Mesendoderm (in vitro differentiated cells): Measurements from ENCODE around the gene GPR42.

ENCODE experiments used
- DNase-seq: peaks from one replicate; pipeline ENCODE4 v3.0.0; 2013
- H2AK5ac ChIP-seq: 2 replicates; pipeline ENCODE4 v1.6.1; 2013; ENCODE audit warnings: low read length, inconsistent platforms
- H2BK120ac ChIP-seq: 2 replicates; pipeline ENCODE4 v1.6.1; 2013; ENCODE audit warnings: low read depth, mild to moderate bottlenecking, low read length, moderate library complexity, mixed read lengths
- H2BK15ac ChIP-seq: replicated peaks from 2 replicates; pipeline ENCODE4 v1.6.1; 2013; ENCODE audit warnings: low read depth, mild to moderate bottlenecking, moderate library complexity
- H2BK5ac ChIP-seq: 2 replicates; pipeline ENCODE4 v1.6.1; 2013; ENCODE audit warnings: low read length, inconsistent platforms
- H3K18ac ChIP-seq: 2 replicates; pipeline ENCODE4 v1.6.1; 2013; ENCODE audit warnings: mild to moderate bottlenecking, low read length, mixed read lengths
- H3K23ac ChIP-seq: one replicate; pipeline ENCODE4 v1.6.1; 2013; ENCODE audit warnings: low read length
- H3K27ac ChIP-seq: 2 replicates; pipeline ENCODE4 v1.5.1; 2013; ENCODE audit warnings: low read depth, mild to moderate bottlenecking, inconsistent platforms, low read length, moderate library complexity
- H3K27me3 ChIP-seq: 2 replicates; pipeline ENCODE4 v1.6.1; 2013; ENCODE audit warnings: low read length, control low read depth, mild to moderate bottlenecking, inconsistent platforms; ENCODE audit not compliant: insufficient read depth, poor library complexity
- H3K36me3 ChIP-seq: 2 replicates; pipeline ENCODE4 v1.6.1; 2013; ENCODE audit warnings: low read length, inconsistent platforms; ENCODE audit not compliant: control insufficient read depth, insufficient read depth
- H3K4ac ChIP-seq: one replicate; pipeline ENCODE4 v1.6.1; 2013; ENCODE audit warnings: low read depth, mild to moderate bottlenecking, low read length, moderate library complexity
- H3K4me1 ChIP-seq: 2 replicates; pipeline ENCODE4 v1.6.1; 2013; ENCODE audit warnings: low read depth, low read length, inconsistent platforms; ENCODE audit not compliant: control insufficient read depth
- H3K4me2 ChIP-seq: 2 replicates; pipeline ENCODE4 v1.6.1; 2013; ENCODE audit warnings: low read length
- H3K4me3 ChIP-seq: 2 replicates; pipeline ENCODE4 v1.5.1; 2013; ENCODE audit warnings: mild to moderate bottlenecking, low read length
- H3K56ac ChIP-seq: one replicate; pipeline ENCODE4 v1.6.1; 2013; ENCODE audit warnings: low read length
- H3K79me1 ChIP-seq: 2 replicates; pipeline ENCODE4 v1.6.1; 2013; ENCODE audit warnings: low read length, inconsistent platforms
- H3K79me2 ChIP-seq: 2 replicates; pipeline ENCODE4 v1.6.1; 2013; ENCODE audit warnings: mild to moderate bottlenecking, low read length; ENCODE audit not compliant: control insufficient read depth, insufficient read depth
- H3K9ac ChIP-seq: 2 replicates; pipeline ENCODE4 v1.6.1; 2013; ENCODE audit warnings: low read length, inconsistent platforms
- H4K5ac ChIP-seq: one replicate; pipeline ENCODE4 v1.6.1; 2013; ENCODE audit warnings: low read length
- H4K8ac ChIP-seq: one replicate; pipeline ENCODE4 v1.6.1; 2013; ENCODE audit warnings: low read depth, mild to moderate bottlenecking, control low read depth, low read length, moderate library complexity
- WGBS: extraction: QIAGEN DNeasy Blood & Tissue Kit; methylation state at CpG from one replicate; pipeline ENCODE4 v1.1.7; 2013; ENCODE audit warnings: low lambda C conversion rate, missing lambda C conversion rate; ENCODE audit not compliant: insufficient coverage; ENCODE audit errors: extremely low coverage; 5-methylcytosine and 5-hydroxymethylcytosine counted together

GPR42 gene

DNA sequence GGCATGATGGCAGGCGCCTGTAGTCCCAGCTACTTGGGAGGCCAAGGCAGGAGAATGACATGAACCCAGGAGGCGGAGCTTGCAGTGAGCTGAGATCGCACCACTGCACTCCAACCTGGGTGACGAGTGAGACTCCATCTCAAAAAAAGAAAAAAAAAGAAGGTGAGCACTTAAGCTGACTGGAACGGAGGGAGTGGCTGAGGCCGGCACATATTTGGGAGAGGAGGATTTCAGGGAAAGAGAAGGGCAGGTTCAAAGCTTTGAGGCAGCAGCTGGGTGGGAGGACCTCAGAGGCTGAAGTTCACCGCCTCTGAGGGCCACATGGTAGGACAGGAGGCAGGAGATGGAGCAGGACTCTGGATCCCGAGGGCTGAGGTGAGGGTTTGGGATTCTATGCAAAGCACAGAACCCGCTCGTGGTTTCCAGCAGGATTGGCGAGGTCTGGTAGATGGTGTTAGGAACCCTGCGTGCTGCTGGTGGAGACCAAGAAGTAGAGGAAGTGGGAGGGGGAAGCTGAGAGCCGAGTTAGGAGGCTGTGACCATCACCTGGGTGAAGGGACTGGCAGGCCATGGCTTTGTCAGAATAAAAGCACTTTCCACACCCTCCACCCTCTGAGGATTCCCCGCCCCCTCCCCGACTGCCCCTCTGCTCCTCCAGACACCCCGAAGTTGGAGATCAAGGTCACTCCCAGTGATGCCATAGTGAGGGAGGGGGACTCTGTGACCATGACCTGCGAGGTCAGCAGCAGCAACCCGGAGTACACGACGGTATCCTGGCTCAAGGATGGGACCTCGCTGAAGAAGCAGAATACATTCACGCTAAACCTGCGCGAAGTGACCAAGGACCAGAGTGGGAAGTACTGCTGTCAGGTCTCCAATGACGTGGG is 33.5 kb upstream of the GPR42 start:
- H2BK15ac ChIP-seq, result no peak overlapping the region
- H3K4ac ChIP-seq, result no peak overlapping the region
- H3K4me3 ChIP-seq, result no peak overlapping the region
- H3K9ac ChIP-seq, result no peak overlapping the region
- no peaks in the 10 kb centered on the region for H3K79me1 ChIP-seq
- no peak overlapping the region for H3K18ac ChIP-seq
- H3K56ac ChIP-seq, result no peak overlapping the region
- DNase-seq, result no peak
- no peaks in the 10 kb centered on the region for H3K27me3 ChIP-seq
- H3K4me2 ChIP-seq, result no peak overlapping the region
- H3K23ac ChIP-seq, result no peak overlapping the region
- no peaks in the 10 kb centered on the region for H3K79me2 ChIP-seq
- WGBS, result no CpG with 5 or more reads among the region's 25 CpGs
- no peak overlapping the region for H3K27ac ChIP-seq
- H2AK5ac ChIP-seq, result no peak overlapping the region
- H3K4me1 ChIP-seq, result no peaks in the 10 kb centered on the region
- no peak overlapping the region for H2BK120ac ChIP-seq
- H2BK5ac ChIP-seq, result no peak overlapping the region
- H4K8ac ChIP-seq, result no peak overlapping the region
- no peak overlapping the region for H4K5ac ChIP-seq
- no peaks in the 10 kb centered on the region for H3K36me3 ChIP-seq

DNA sequence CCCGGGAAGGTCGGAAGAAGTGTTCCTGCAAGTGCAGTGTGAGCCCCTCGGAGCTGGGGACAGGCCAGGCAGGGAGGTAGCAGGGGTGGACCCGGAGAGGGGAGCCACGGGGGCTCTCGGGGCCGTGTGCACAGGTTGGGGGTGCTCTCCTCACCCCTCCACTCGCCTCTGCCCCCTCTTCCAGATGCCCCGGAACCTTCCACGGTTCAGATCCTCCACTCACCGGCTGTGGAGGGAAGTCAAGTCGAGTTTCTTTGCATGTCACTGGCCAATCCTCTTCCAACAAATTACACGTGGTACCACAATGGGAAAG is 32.9 kb upstream of the GPR42 start:
- Histone ChIP-seq H3K4me1 (no peaks in the 10 kb centered on the region), H3K4me3 (no peak overlapping the region)
- WGBS, result no CpG with 5 or more reads among the region's 13 CpGs

DNA sequence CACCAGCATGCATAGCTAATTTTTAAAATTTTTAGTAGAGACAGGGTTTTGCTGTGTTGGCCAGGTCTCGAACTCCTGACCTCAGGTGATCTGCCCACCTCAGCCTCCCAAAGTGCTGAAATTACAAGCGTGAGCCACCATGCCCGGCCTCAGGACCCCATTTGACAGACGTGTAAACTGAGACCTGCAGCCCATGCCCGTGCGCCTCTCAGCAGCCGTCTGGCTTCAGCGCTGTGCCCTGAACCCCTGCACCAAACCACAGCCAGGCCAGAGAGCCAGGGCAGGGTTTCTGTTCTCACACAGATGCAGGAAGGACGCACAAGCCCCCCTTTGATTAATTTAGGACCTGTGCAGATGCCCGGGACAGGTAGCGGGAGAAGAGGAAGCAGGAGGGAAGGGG is 30.4 kb upstream of the GPR42 start:
- Histone ChIP-seq H2AK5ac (no peak overlapping the region), H3K36me3 (no peaks in the 10 kb centered on the region), H4K5ac (no peak overlapping the region), H3K27me3 (no peaks in the 10 kb centered on the region), H3K9ac (no peak overlapping the region), H3K4me2 (no peak overlapping the region), H2BK15ac (no peak overlapping the region), H3K79me2 (no peaks in the 10 kb centered on the region), H3K27ac (no peak overlapping the region), H3K79me1 (no peaks in the 10 kb centered on the region), H2BK5ac (no peak overlapping the region), H3K23ac (no peak overlapping the region), H4K8ac (no peak overlapping the region), H2BK120ac (no peak overlapping the region), H3K4me3 (no peak overlapping the region), H3K18ac (no peak overlapping the region), H3K4ac (no peak overlapping the region), H3K56ac (no peak overlapping the region), H3K4me1 (no peaks in the 10 kb centered on the region)
- WGBS, result no CpG with 5 or more reads among the region's 11 CpGs
- no peak for DNase-seq

More for the DNA sequence above, 32.9 kb upstream of the GPR42 start:
- Histone ChIP-seq H4K5ac (no peak overlapping the region), H2BK120ac (no peak overlapping the region), H2BK15ac (no peak overlapping the region), H4K8ac (no peak overlapping the region), H3K18ac (no peak overlapping the region), H2BK5ac (no peak overlapping the region), H3K4ac (no peak overlapping the region), H3K79me1 (no peaks in the 10 kb centered on the region), H3K9ac (no peak overlapping the region), H3K27ac (no peak overlapping the region), H3K27me3 (no peaks in the 10 kb centered on the region), H2AK5ac (no peak overlapping the region), H3K4me2 (no peak overlapping the region), H3K56ac (no peak overlapping the region), H3K79me2 (no peaks in the 10 kb centered on the region), H3K36me3 (no peaks in the 10 kb centered on the region), H3K23ac (no peak overlapping the region)
- DNase-seq, result no peak

DNA sequence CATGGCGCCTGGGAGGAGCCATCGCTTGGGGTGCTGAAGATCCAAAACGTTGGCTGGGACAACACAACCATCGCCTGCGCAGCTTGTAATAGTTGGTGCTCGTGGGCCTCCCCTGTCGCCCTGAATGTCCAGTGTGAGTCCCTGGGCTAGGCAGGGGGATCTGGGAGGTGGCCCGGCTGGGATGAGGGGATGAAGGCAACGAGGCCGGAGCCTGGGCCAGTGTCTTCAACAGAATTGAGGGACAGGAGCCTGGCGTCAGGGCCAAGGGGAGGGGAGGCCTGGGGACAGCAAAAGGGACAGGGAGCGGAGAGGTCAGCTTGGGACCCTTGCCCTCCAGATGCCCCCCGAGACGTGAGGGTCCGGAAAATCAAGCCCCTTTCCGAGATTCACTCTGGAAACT is 29.9 kb upstream of the GPR42 start:
- H3K4me2 ChIP-seq, result no peak overlapping the region
- no peak overlapping the region for H3K56ac ChIP-seq
- no peak overlapping the region for H3K4ac ChIP-seq
- no peak overlapping the region for H2BK5ac ChIP-seq
- H3K4me1 ChIP-seq, result no peaks in the 10 kb centered on the region
- H3K23ac ChIP-seq, result no peak overlapping the region
- no peak for DNase-seq
- H3K9ac ChIP-seq, result no peak overlapping the region
- H3K4me3 ChIP-seq, result no peak overlapping the region
- H2BK15ac ChIP-seq, result no peak overlapping the region
- H3K36me3 ChIP-seq, result no peaks in the 10 kb centered on the region
- H4K8ac ChIP-seq, result no peak overlapping the region
- no peak overlapping the region for H2AK5ac ChIP-seq
- no peak overlapping the region for H3K27ac ChIP-seq
- H2BK120ac ChIP-seq, result no peak overlapping the region
- H4K5ac ChIP-seq, result no peak overlapping the region
- WGBS, result no CpG with 5 or more reads among the region's 16 CpGs
- H3K79me2 ChIP-seq, result no peaks in the 10 kb centered on the region
- no peaks in the 10 kb centered on the region for H3K27me3 ChIP-seq
- H3K18ac ChIP-seq, result no peak overlapping the region
- no peaks in the 10 kb centered on the region for H3K79me1 ChIP-seq

DNA sequence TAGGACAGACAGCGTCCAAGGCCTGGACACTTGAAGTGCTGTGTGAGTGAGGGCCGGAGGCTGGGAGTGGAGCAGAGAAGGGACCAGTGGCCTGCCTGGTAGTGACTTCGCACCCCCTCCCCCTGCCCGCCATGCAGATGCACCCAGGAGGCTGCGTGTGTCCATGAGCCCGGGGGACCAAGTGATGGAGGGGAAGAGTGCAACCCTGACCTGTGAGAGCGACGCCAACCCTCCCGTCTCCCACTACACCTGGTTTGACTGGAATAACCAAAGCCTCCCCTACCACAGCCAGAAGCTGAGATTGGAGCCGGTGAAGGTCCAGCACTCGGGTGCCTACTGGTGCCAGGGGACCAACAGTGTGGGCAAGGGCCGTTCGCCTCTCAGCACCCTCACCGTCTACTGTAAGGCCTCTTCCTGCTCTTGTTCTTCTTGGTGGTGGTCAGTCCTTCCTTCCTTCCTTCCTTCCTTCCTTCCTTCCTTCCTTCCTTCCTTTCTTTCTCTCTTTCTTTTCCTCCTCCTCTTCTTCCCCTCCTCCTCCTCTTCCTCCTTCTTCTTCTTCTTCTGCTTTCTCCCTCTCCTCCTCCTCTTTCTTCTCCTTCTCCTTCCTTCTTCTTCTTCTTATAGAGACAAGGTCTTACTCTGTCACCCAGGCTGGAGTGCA is 29.2 kb upstream of the GPR42 start:
- Histone ChIP-seq H3K9ac (no peak overlapping the region), H3K27ac (no peak overlapping the region), H2AK5ac (no peak overlapping the region), H3K4me3 (no peak overlapping the region), H3K79me2 (no peaks in the 10 kb centered on the region), H3K36me3 (no peaks in the 10 kb centered on the region), H3K4me2 (no peak overlapping the region), H4K8ac (no peak overlapping the region), H3K23ac (no peak overlapping the region), H2BK5ac (no peak overlapping the region), H3K4ac (no peak overlapping the region), H3K4me1 (no peaks in the 10 kb centered on the region), H4K5ac (no peak overlapping the region), H3K56ac (no peak overlapping the region), H2BK120ac (no peak overlapping the region), H2BK15ac (no peak overlapping the region), H3K79me1 (no peaks in the 10 kb centered on the region), H3K18ac (no peak overlapping the region), H3K27me3 (no peaks in the 10 kb centered on the region)
- WGBS, result no CpG with 5 or more reads among the region's 14 CpGs
- DNase-seq, result no peak
